OCI-LY3 (cell line): Measurements from ENCODE around the gene CEP57L1.
"Not testable (repeated sequence)": the region's sequence is repeated elsewhere in the genome, so short reads cannot be mapped to it uniquely, and the experiment has no call there.

Source experiments
- H2AFZ ChIP-seq: fragments of 200-600, 300-600 bp; shearing (Covaris generic); 2 replicates; pipeline ENCODE4 v1.6.0; 2014; ENCODE audit warnings: antibody characterized with exemption, low read depth, low read length
- H3K27ac ChIP-seq: fragments of 200-600, 300-600 bp; sonication (generic); 2 replicates; pipeline ENCODE4 v1.5.1; 2014; ENCODE audit warnings: mild to moderate bottlenecking, low read length, moderate library complexity, mixed read lengths
- H3K27me3 ChIP-seq: fragments of 200-600, 300-600 bp; sonication (generic); 2 replicates; pipeline ENCODE4 v1.6.1; 2014; ENCODE audit warnings: low read depth, low read length, mixed read lengths
- H3K36me3 ChIP-seq: fragments of 200-600, 300-600 bp; sonication (generic); replicated peaks from 2 replicates; pipeline ENCODE3; 2014; ENCODE audit warnings: low read depth, low read length, mixed read lengths
- H3K4me1 ChIP-seq: fragments of 300-600, 200-600 bp; sonication (generic); 2 replicates; pipeline ENCODE4 v1.6.1; 2014; ENCODE audit warnings: low read length, mixed read lengths
- H3K4me2 ChIP-seq: fragments of 200-600, 300-600 bp; sonication (generic); 2 replicates; pipeline ENCODE4 v1.6.1; 2014; ENCODE audit warnings: low read length, mixed read lengths
- H3K4me3 ChIP-seq: fragments of 300-600, 200-600 bp; sonication (generic); 2 replicates; pipeline ENCODE4 v1.5.1; 2014; ENCODE audit warnings: antibody characterized with exemption, mild to moderate bottlenecking, low read length, moderate library complexity
- H3K79me2 ChIP-seq: fragments of 300-600, 200-600 bp; shearing (Covaris generic); 2 replicates; pipeline ENCODE4 v1.6.1; 2014; ENCODE audit warnings: mild to moderate bottlenecking, low read length, mixed read lengths
- H3K9ac ChIP-seq: fragments of 300-600, 200-600 bp; shearing (Covaris generic); 2 replicates; pipeline ENCODE4 v1.6.0; 2014; ENCODE audit warnings: mild to moderate bottlenecking, low read length, moderate library complexity
- H3K9me3 ChIP-seq: fragments of 200-600, 300-600 bp; shearing (Covaris generic); 2 replicates; pipeline ENCODE4 v1.6.1; 2014; ENCODE audit warnings: low read length, mixed read lengths; ENCODE audit not compliant: insufficient read depth
- H4K20me1 ChIP-seq: fragments of 200-600, 300-600 bp; sonication (generic); 2 replicates; pipeline ENCODE4 v1.6.1; 2016; ENCODE audit warnings: low read length, mixed read lengths; ENCODE audit not compliant: insufficient read depth
- CTCF ChIP-seq: fragments of 200-600, 300-600 bp; sonication (generic); IDR thresholded peaks from 2 replicates; pipeline ENCODE4 v1.5.1; 2014; ENCODE audit warnings: antibody characterized with exemption, low read length, low read depth
- EZH2phosphoT487 ChIP-seq: fragments of 200-600 bp; shearing (Covaris generic); IDR thresholded peaks from 2 replicates; pipeline ENCODE4 v1.6.1; 2018; ENCODE audit warnings: antibody characterized with exemption, mixed run types, low read depth

The CEP57L1 gene

GRCh38 chr6:109139109-109139508 lies 43.8 kb downstream of the CEP57L1 start:
- Histone ChIP-seq H3K9me3 (no peaks in the 10 kb centered on the region), H3K27me3 (no peaks in the 10 kb centered on the region), H4K20me1 (no peaks in the 10 kb centered on the region), H3K4me3 (no peak overlapping the region), H2AFZ (no peak overlapping the region), H3K9ac (no peak overlapping the region), H3K79me2 (no peaks in the 10 kb centered on the region), H3K36me3 (no peaks in the 10 kb centered on the region), H3K27ac (no peak overlapping the region), H3K4me1 (no peaks in the 10 kb centered on the region), H3K4me2 (no peak overlapping the region)
- TF ChIP-seq EZH2phosphoT487 = no peak
- no peak for TF ChIP-seq CTCF

- not testable (repeated sequence) for H3K79me2 ChIP-seq, H3K36me3 ChIP-seq, H3K27ac ChIP-seq, H3K27me3 ChIP-seq, H2AFZ ChIP-seq, H3K4me3 ChIP-seq, H3K9ac ChIP-seq, H3K4me1 ChIP-seq, H4K20me1 ChIP-seq, H3K9me3 ChIP-seq, H3K4me2 ChIP-seq
These were observed 46.8 kb downstream of the CEP57L1 start for GRCh38 chr6:109142067-109142466.

GRCh38 chr6:109143191-109143590 lies 47.9 kb downstream of the CEP57L1 start:
- H2AFZ ChIP-seq = no peak overlapping the region
- H4K20me1 ChIP-seq = no peaks in the 10 kb centered on the region
- H3K4me2 ChIP-seq = no peak overlapping the region
- H3K36me3 ChIP-seq = no peaks in the 10 kb centered on the region
- no peaks in the 10 kb centered on the region for H3K4me1 ChIP-seq
- no peak for TF ChIP-seq EZH2phosphoT487
- TF ChIP-seq CTCF = no peak
- H3K9ac ChIP-seq = no peak overlapping the region
- H3K27ac ChIP-seq = no peak overlapping the region
- no peaks in the 10 kb centered on the region for H3K9me3 ChIP-seq
- no peaks in the 10 kb centered on the region for H3K27me3 ChIP-seq
- no peaks in the 10 kb centered on the region for H3K79me2 ChIP-seq
- no peak overlapping the region for H3K4me3 ChIP-seq

- H3K9ac ChIP-seq, H4K20me1 ChIP-seq, H2AFZ ChIP-seq, H3K9me3 ChIP-seq, H3K27ac ChIP-seq, H3K27me3 ChIP-seq, H3K4me2 ChIP-seq, H3K79me2 ChIP-seq, H3K4me3 ChIP-seq, H3K4me1 ChIP-seq, H3K36me3 ChIP-seq: not testable (repeated sequence)
These were observed 52.9 kb downstream of the CEP57L1 start for GRCh38 chr6:109148251-109148650.

GRCh38 chr6:109148716-109149115 lies 53.4 kb downstream of the CEP57L1 start:
- not testable (repeated sequence) for H3K27me3 ChIP-seq, H2AFZ ChIP-seq, H3K9ac ChIP-seq, H3K4me1 ChIP-seq, H3K4me2 ChIP-seq, H4K20me1 ChIP-seq, H3K79me2 ChIP-seq, H3K9me3 ChIP-seq, H3K4me3 ChIP-seq, H3K27ac ChIP-seq, H3K36me3 ChIP-seq

- H3K27ac ChIP-seq = no peak overlapping the region
- H3K36me3 ChIP-seq = no peaks in the 10 kb centered on the region
- H3K4me2 ChIP-seq = no peak overlapping the region
These were observed 58.4 kb downstream of the CEP57L1 start for GRCh38 chr6:109153752-109154151.

More at GRCh38 chr6:109153752-109154151, 58.4 kb downstream of the CEP57L1 start:
- Histone ChIP-seq H3K4me3 (no peak overlapping the region), H2AFZ (no peak overlapping the region), H3K9me3 (no peaks in the 10 kb centered on the region), H3K4me1 (no peaks in the 10 kb centered on the region), H3K9ac (no peak overlapping the region), H3K79me2 (no peaks in the 10 kb centered on the region), H4K20me1 (no peaks in the 10 kb centered on the region), H3K27me3 (no peaks in the 10 kb centered on the region)
- no peak for TF ChIP-seq CTCF
- no peak for TF ChIP-seq EZH2phosphoT487
